Pulmonary artery endothelial cell (primary cell): ENCODE data around the gene PPP1R9A. TPM values are rescaled to one million over a fixed set of nuclear protein-coding genes. Genes with fewer than 3 reads are reported as not detected.
"Not testable (repeated sequence)": the region's sequence is repeated elsewhere in the genome, so short reads cannot be mapped to it uniquely, and the experiment has no call there.

Experiments used
- DNase-seq: peaks from one replicate; pipeline ENCODE4 v3.0.0-alpha.2; 2011; ENCODE audit warnings: low read depth, low spot score
- total RNA-seq: library from RNA; depleted of rRNA; stranded (reverse); fragments of >200 nt; gene quantifications from 2 replicates; pipeline ENCODE4 v1.2.3, GENCODE V29; 2014

Gene PPP1R9A
- total RNA-seq, 1 donor from 2014 or later = 4.1 TPM

DNA sequence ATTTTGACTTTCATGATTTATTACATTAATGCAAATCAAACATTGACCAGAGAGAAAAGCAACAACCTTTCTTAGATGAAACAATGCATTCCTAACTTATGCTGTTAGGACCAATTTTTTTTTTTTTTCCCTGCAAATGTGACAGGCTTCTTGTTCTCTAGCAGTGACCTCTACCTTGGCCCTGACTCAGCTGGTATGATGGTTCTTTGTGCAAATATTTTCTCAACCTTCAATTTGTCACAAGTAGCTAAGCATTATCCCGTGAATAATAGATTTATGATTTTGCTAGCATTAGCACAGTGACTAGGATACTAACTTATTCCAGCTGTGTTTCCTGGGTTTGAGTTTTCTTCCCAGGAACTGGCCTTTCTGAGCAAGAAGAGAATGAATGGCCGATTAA lies 64.9 kb downstream of the PPP1R9A start:
- DNase-seq = no peak

DNA sequence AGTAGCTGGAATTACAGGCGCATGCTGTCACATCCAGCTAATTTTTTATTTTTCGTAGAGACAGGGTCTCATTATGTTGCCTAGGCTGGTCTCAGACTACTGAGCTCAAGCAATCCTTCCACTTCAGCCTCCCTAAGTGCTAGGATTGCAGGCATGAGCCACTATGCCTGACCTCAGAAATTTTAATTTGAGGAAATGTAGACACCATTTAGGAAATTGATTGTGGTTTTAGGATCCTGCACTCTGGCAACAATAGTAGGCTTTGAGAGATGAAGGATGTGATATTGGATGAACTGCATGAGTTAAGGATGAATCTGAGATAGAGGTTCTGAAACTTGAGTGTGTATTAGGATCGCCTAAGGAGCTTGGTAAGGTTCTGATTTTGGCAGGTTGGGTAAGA lies 66.5 kb downstream of the PPP1R9A start:
- no peak for DNase-seq

DNA sequence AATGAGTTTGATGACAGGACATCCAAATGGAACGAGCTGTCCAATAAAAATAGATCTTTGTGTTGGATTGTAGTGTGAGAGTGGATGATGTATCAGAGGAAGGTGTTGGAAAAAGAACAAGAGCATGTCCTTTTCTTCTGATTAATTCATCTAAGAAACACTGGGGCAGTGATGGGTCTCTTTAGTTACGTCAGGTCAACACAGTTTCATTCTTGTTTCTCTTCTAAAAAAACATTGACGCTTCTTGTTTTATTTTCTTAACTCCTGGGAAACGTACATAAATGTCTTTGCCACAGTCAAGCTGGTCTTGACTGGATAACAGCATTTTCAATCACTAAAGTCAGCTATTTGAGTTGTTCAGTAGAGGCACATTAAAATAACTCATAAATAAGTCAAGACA lies 67.0 kb downstream of the PPP1R9A start:
- DNase-seq = no peak

DNA sequence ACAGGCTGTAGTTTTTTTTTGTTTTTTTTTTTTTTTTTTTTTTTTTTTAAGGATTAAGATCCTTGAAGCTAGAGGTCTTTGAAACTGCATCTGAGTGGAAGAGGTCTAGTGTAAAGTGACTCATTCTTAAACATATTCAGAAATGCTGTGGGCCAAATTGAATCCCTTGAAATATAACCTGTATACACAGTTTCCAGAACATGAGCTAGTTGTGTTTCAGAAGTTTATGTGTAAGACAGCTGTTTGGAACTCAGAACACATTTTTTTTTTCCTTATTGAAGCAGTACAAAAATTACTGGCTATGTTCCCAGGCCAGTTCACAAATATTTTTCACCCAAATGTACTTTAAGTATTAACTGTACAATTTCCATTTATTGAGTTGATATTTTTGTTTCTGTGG lies 67.9 kb downstream of the PPP1R9A start:
- DNase-seq = no peak

DNA sequence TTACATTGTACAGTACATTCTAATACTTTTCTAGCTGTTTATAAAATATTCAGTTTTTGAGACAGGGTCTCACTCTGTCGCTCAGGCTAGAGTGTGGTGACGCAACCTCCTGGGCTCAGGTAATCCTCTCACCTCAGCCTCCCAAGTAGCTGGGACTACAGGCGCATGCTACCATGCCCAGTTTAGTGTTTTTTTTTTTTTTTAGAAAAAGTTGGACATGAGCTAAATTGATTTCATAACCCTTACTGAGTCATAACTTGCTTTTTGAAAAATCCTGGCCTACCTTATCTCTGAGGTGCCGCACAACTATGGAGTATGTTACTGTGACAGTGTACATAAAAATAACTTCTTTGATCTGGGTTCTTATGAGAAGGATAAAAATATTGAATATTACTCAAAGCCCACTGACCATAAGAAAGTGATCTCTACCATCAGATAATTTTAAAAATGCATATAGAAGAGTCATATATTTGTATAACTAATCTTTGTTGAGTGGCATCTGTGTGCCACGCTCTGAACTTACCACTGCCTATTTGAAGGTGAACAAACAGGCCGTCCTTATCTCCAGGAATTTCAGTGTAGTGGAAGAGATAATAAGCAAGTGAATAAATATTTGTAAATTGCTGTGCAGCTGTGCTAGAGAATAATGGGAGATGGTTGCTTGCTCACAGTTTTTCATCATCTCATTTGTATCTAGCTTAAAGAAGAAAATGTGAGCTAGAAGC lies 73.2 kb downstream of the PPP1R9A start:
- DNase-seq = no peak

DNA sequence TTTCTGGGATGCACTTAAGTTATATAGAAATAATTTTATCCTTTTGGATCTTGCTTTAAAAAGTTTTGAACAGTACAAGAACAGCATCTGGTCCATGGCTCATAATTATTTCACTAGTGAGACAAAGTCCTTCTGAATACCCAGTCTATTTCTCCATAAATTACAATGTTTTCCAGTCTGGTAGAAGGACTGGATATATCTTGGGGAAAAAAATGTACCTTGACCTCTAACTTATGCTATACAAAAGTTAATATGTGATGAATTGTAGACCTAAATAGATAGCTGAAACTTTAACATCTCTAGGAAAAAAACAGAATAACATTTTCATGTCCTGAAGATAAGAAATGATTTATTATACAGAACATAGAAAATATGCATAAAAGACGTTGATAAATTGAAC lies 88.5 kb downstream of the PPP1R9A start:
- no peak for DNase-seq

DNA sequence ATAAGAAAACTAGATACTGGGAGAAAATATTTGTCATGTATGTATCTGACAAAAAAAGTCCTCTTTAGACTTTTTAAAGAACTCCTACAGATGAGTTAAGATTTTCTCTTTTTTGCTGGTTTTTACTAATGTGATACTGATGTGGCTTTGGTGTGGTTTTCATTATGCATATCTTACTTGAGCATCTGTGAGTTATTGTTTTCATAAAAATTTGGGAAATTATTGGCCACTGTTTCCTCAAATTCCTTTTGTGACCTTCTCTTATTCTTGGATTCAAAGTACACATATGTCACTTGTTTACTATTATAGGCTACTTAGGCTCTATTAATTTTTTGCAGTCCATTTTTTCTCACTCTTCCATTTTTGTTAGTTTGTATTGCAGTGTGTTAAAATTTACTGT lies 89.0 kb downstream of the PPP1R9A start:
- no peak for DNase-seq

DNA sequence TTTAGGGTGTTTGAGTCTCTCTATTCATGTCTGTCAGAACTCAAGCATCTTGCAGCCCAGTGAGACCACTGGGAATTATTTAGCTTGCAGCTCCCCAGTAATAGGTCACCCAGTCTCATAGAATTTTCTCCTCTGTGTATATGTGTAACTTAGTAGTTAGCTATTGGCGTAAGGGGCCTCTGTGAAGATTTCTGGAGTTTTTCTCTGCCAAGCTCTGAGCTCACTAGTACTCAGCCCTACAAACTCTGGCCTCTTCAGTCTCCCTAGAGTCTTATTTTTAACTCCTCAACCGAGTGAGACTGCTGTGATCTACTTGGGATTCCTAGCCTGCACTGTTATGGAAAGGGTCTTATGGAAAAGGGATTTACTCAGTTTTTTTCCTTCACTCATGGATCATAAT lies 90.2 kb downstream of the PPP1R9A start:
- no peak for DNase-seq

DNA sequence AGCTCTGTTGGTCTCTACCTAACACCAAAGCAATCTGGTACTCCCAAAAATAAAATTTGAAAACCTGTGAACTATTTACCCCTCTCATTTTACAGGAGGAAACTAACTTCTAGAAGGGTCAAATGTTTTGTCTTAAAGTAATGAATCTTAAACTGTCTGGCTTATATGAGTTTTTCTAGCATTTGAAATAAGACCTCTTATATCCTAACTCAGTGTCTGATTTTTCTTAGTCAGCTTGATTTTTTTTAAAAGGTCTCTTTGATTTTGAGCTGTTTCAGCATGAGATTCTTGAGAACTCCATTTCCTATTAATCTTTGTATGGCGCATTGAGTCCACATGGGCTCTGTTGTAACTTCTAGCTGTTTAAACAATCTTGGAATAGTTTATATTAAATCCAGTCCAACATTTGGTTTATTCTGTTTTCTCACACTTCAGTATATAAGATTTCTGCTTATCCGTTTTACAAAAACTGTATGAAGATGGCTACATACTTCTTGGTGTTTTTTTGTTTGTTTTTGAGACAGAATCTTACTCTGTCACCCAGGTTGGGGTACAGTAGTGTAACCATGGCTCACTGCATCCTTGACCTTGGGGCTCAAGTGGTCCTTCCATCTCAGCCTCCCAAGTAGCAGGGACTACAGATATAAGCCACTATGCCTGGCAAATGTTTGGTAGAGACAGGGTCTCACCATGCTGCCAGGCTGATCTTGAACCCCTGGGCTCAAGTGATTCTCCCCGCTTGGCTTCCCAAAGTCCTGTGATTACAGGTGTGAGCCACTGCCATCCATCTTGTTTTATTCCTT lies 91.1 kb downstream of the PPP1R9A start:
- DNase-seq = no peak

DNA sequence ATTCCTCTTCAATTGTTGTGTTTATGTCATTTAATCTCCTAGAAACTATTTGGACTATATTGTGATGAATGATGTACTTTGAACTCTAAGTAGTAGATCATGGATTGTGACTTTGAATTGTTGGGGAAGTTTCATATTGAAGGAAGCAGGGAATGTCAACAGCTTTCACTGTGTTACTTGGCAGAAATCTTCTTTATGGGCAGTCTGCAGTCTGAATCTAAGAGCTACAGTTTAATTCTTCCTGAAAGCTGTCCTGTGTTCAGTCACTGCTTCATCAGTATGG lies 91.6 kb downstream of the PPP1R9A start:
- DNase-seq = no peak

DNA sequence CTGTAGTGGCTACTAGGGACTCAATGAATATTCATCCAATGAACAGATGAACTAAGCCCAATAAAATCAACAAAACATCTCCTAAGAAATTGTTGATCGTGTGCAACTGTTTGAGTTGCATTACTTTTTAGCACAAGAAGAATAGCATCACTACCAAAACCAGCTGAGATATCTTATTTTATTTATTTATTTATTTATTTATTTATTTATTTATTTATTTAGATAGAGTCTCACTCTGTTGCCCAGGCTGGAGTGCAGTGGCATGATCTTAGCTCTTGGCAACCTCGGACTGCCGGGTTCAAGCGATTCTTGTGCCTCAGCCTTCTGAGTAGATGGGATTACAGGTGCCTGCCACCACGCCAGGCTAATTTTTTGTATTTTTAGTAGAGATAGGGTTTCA lies 92.2 kb downstream of the PPP1R9A start:
- not testable (repeated sequence) for DNase-seq

DNA sequence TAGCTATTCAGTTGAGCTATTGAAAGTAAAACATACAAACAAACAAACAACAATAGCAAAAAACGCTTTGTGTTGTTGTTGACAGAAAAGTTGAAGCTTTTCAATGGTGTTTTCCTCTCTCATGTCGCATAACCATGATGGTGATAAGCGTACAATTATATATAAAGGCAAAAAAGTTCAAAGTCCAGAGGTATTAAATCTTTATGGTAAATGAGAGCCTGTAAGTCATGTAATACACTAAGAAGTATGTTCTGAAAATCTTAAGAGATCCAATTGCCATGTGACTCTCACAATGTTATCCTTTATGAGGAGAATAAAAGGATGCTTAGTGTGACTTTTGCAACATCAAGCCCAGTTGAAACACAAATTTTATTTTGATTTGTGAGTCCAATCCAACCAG lies 93.9 kb downstream of the PPP1R9A start:
- DNase-seq = no peak

DNA sequence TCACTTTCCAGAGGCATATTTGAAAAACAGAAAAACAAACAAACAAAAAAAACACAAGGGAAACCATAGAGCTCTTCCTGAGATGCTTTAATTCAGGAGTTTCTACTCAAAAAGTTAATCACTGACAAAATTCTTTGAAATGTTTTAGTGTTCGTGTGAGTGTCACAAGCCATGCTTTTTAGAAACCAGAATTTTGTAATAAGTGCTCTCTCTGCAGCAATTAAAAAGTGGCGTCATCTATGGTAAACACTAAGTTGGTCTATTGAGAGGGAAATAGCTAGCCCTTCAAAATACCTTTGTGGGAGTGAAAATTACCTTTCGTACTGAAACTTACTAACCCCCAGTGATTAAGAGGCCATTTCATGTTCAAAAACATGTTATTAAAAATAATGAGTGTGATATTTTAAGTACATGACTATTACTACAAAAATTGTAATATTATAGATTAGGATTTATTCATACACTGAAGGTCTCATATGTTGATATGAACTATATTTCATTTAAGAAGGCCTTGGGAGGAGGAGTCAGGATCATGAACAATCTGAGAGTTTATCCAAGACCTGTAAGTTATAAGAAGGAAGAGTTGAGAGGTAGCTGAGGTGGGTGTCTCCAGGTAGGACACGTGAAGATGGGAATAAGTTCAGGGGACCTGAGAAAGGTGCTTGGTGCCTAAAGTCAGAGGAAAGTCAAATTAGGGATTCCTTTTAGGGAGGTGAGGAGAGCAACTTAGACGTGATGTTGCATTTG lies 94.6 kb downstream of the PPP1R9A start:
- DNase-seq = no peak

DNA sequence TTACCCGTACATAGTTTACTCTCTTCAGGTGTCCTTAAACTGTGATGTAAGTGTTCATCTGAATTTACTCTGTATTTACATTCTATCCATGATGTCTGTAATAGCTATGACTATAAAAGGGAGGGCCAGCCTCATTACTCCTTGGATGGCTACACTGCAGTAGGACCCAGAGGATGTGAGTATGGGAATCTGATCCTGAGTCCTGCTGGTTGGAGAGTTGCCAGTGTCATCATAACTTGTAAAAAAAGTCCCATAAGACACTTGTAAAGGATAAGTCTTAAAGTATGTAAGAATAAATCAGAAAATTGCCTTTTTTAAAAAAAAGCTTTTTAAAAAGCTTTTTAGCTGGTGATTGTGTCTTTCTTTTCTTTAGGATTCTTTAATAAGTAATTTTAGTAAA lies 95.4 kb downstream of the PPP1R9A start:
- DNase-seq = no peak

DNA sequence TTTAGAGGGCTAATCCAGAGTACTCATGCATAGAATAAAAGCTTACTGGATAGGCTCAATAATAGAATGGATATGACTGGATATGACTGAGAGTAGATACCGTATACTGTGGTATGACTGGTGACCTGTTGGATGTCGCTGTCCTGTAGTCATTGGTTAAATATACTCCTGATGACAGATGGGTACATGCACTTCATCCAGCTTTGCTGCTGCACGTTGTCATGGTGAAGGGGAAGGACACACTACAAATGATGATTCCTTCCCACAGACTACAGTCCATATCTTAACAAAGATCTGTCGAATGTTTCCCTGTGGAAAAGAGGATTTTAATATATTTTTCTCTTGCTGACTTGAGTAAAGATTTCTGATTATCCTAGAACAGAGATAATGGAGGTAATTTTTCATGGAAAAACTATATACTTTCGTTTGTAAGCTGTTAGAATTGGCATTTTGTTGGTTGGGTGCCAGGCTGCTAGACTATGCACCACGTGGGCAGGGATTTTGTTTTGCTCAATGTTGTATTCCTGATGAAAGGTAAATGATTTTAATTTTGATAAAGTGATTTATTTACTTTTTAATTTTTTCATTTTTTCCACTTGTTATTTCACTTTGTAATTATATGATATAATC lies 97.3 kb downstream of the PPP1R9A start:
- no peak for DNase-seq

DNA sequence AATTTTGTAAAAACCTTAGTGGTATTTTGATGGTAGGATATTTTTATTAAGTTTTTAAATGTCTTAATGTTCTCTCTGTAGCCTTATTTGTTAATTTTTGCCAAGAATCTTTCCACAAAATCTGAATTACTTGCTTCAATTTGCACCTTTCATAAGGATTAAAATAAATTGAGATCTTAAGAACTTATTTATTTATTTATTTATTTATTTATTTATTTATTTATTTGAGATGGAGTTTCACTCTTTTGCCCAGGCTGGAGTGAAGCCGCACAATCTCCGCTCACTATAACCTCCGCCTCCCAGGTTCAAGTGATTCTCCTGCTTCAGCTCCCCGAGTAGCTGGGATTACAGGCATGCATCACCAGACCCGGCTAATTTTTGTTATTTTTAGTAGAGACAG lies 98.6 kb downstream of the PPP1R9A start:
- DNase-seq = no peak

DNA sequence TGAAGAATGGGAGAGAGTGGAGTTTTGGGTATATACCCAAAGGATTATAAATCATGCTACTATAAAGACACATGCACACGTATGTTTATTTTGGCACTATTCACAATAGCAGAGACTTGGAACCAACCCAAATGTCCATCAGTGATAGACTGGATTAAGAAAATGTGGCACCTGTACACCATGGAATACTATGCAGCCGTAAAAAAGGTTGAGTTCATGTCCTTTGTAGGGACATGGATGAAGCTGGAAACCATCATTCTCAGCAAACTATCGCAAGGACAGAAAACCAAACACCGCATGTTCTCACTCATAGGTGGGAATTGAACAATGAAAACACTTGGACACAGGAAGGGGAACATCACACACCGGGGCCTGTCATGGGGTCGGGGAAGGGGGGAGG lies 101.4 kb downstream of the PPP1R9A start:
- DNase-seq = not testable (repeated sequence)

DNA sequence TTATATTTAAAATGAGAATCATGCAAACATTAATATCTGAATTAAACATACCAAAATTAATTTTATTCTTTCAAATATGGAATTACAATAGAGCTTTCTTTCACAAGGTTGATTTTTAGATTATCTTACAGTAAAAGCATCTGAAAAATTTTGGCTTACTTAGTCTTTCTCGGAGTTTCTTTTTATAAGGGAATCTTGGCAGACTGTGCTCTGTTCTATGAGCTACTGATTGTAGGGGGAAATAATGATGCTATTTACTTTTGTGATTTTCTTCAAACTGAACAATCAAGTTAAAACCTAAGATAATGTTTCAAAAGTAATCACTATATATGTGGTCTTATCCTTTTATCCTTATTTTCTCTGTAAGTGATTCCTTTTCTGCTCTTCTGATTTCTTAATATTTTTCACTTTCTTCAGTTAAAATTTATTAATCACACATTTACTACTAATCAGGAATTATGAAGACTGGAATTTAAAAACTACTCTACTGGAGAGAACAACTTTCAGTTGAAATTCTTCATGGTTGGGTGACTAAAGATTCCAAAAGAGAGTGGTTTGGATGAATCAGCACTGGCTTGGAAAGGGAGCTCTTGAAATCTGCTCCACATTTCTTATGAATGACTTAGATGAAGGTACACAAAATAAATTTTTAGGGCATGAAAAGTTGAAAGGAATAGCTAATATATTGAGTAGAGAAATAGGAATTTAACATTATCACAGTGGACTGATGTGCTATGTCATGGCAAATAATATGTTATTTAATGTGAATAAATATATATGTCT lies 103.9 kb downstream of the PPP1R9A start:
- DNase-seq = no peak

DNA sequence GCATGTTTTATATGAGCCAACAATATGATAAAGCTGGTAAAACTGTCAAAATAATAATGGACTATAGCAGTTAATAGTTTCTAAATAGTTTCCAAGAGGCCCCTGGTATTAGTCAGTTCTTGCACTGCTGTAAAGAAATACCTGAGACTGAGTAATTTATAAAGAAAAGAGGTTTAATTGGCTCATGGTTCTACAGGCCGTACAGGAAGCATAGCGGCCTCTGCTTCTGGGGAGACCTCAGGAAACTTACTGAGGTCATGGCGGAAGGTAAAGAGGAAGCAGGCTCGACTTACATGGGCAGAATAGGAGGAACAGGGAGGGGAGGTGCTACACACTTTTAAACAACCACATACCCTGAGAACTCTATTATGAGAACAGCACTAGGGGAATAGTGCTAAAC lies 104.6 kb downstream of the PPP1R9A start:
- DNase-seq = no peak

DNA sequence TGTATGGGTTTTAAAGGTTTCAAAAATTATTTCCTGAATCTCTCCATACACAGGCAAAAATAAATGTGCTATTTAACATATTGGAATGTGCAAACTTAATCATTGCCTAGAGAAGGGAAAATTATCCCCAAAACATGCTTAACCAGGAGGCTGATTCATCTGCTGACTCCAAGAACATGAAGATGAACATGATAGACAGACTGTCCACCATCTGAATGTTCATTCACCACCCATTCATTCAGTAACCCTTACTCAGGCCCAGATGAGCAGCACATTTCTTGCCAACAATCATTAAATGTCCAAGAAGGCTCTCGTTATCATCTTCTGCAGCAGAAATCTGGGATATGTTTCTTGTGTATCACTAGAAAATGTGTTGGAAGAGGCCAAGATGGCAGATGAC lies 110.6 kb downstream of the PPP1R9A start:
- DNase-seq = no peak

DNA sequence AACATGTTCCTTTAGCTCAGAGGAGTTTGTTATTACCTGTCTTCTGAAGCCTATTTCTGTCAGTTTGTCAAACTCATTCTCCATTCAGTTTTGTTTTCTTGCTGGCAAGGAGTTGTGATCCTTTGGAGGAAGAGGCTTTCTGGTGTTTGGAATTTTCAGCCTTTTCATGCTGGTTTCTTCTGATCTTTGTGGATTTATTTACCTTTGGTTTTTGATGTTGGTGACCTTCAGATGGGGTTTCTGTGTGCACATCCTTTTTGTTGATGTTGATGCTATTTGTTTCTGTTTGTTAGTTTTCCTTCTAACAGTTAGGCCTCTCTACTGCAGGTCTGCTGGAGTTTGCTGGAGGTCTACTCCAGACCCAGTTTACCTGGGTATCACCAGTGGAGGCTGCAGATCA lies 118.6 kb downstream of the PPP1R9A start:
- DNase-seq = no peak
